ENCODE data around the gene FRMD5.

FRMD5 gene

GRCh38 chr15:44084171-44084570 lies 110.9 kb downstream of the FRMD5 start:
- Histone ChIP-seq H3K9me3 (ENCODE audit: insufficient read depth, low read length) (no peaks in the 10 kb centered on the region), H3K36me3 (ENCODE audit: low read length) (no peaks in the 10 kb centered on the region), H3F3A (ENCODE audit: insufficient read depth) (no peaks in the 10 kb centered on the region), H3K27me3 (ENCODE audit: low read length) (no peaks in the 10 kb centered on the region), H3K4me3 (ENCODE audit: insufficient read depth, low read length, poor library complexity, severe bottlenecking) (no peak overlapping the region), H3K79me2 (ENCODE audit: insufficient read depth, low read length) (no peaks in the 10 kb centered on the region), H3K4me2 (ENCODE audit: low read depth, low read length, poor library complexity, severe bottlenecking) (no peak overlapping the region), H3K9me2 (replicated peaks; ENCODE audit: insufficient read depth, low read length) (no peaks in the 10 kb centered on the region), H3K9ac (ENCODE audit: low read length) (no peak overlapping the region), H3K27ac (ENCODE audit: low read depth, low read length) (no peak overlapping the region), H4K20me1 (ENCODE audit: low read depth, low read length) (no peaks in the 10 kb centered on the region), H2AFZ (ENCODE audit: low read depth, low read length, severe bottlenecking) (no peak overlapping the region)
- no peak for TF ChIP-seq EZH2phosphoT487 (conservative IDR thresholded peaks at IDR 0.05; ENCODE audit: low read length)
- no peak for TF ChIP-seq CTCF (IDR thresholded peaks at IDR 0.05; ENCODE audit: insufficient read depth, low read length, poor library complexity, severe bottlenecking)

- no peak for TF ChIP-seq CTCF (IDR thresholded peaks at IDR 0.05; ENCODE audit: insufficient read depth, low read length, poor library complexity, severe bottlenecking)
- no peak for TF ChIP-seq EZH2phosphoT487 (conservative IDR thresholded peaks at IDR 0.05; ENCODE audit: low read length)
- H4K20me1 ChIP-seq (ENCODE audit: low read depth, low read length): no peaks in the 10 kb centered on the region
- H3K4me3 ChIP-seq (ENCODE audit: insufficient read depth, low read length, poor library complexity, severe bottlenecking): no peak overlapping the region
- no peak overlapping the region for H3K27ac ChIP-seq (ENCODE audit: low read depth, low read length)
- no peaks in the 10 kb centered on the region for H3K9me2 ChIP-seq (replicated peaks; ENCODE audit: insufficient read depth, low read length)
- H3F3A ChIP-seq (ENCODE audit: insufficient read depth): no peaks in the 10 kb centered on the region
- no peak overlapping the region for H3K4me2 ChIP-seq (ENCODE audit: low read depth, low read length, poor library complexity, severe bottlenecking)
- H3K9ac ChIP-seq (ENCODE audit: low read length): no peak overlapping the region
- no peaks in the 10 kb centered on the region for H3K27me3 ChIP-seq (ENCODE audit: low read length)
- no peaks in the 10 kb centered on the region for H3K9me3 ChIP-seq (ENCODE audit: insufficient read depth, low read length)
- H2AFZ ChIP-seq (ENCODE audit: low read depth, low read length, severe bottlenecking): no peak overlapping the region
- no peaks in the 10 kb centered on the region for H3K36me3 ChIP-seq (ENCODE audit: low read length)
- H3K79me2 ChIP-seq (ENCODE audit: insufficient read depth, low read length): no peaks in the 10 kb centered on the region
These were observed 112.4 kb downstream of the FRMD5 start for GRCh38 chr15:44082558-44083157.

GRCh38 chr15:44081026-44082013 lies 113.8 kb downstream of the FRMD5 start:
- Histone ChIP-seq H2AFZ (ENCODE audit: low read depth, low read length, severe bottlenecking) (no peak overlapping the region), H3K9ac (ENCODE audit: low read length) (no peak overlapping the region), H3K36me3 (ENCODE audit: low read length) (no peaks in the 10 kb centered on the region), H3K4me3 (ENCODE audit: insufficient read depth, low read length, poor library complexity, severe bottlenecking) (no peak overlapping the region), H3K27ac (ENCODE audit: low read depth, low read length) (no peak overlapping the region), H3K79me2 (ENCODE audit: insufficient read depth, low read length) (no peaks in the 10 kb centered on the region), H4K20me1 (ENCODE audit: low read depth, low read length) (no peaks in the 10 kb centered on the region), H3K4me2 (ENCODE audit: low read depth, low read length, poor library complexity, severe bottlenecking) (no peak overlapping the region), H3K27me3 (ENCODE audit: low read length) (no peaks in the 10 kb centered on the region), H3K9me2 (replicated peaks; ENCODE audit: insufficient read depth, low read length) (no peaks in the 10 kb centered on the region), H3F3A (ENCODE audit: insufficient read depth) (no peaks in the 10 kb centered on the region), H3K9me3 (ENCODE audit: insufficient read depth, low read length) (no peaks in the 10 kb centered on the region)
- no peak for TF ChIP-seq EZH2phosphoT487 (conservative IDR thresholded peaks at IDR 0.05; ENCODE audit: low read length)
- TF ChIP-seq CTCF (IDR thresholded peaks at IDR 0.05; ENCODE audit: insufficient read depth, low read length, poor library complexity, severe bottlenecking): no peak
